Mesothelial cell of epicardium (in vitro differentiated cells): Measurements from ENCODE around the gene LGALSL. TPM values are rescaled to one million over a fixed set of nuclear protein-coding genes. Genes with fewer than 3 reads are reported as not detected.

Source experiments
- DNase-seq, 2 experiments: peaks; one replicate each; pipeline ENCODE4 v3.0.0; 2021; ENCODE audit warnings: low spot score in 2 of 2; ENCODE audit not compliant: unreplicated experiment in 2 of 2
- H3K27ac Mint-ChIP-seq: 2 replicates; pipeline ENCODE4 v1.8.0; 2021; ENCODE audit warnings: mixed read lengths
- H3K27me3 Mint-ChIP-seq: 2 replicates; pipeline ENCODE4 v1.8.0; 2021; ENCODE audit warnings: low read depth, mixed read lengths
- H3K36me3 Mint-ChIP-seq: 2 replicates; pipeline ENCODE4 v1.8.0; 2021; ENCODE audit warnings: mixed read lengths
- H3K4me1 Mint-ChIP-seq: 2 replicates; pipeline ENCODE4 v1.8.0; 2021; ENCODE audit warnings: mixed read lengths
- H3K4me3 Mint-ChIP-seq: 2 replicates; pipeline ENCODE4 v1.8.0; 2021; ENCODE audit warnings: mild to moderate bottlenecking, moderate library complexity, mixed read lengths
- H3K9me3 Mint-ChIP-seq: 2 replicates; pipeline ENCODE4 v1.8.0; 2021; ENCODE audit warnings: mixed read lengths
- total RNA-seq: library from RNA; stranded (reverse); gene quantifications from 3 replicates; pipeline ENCODE4 v1.2.1, GENCODE V29; 2021
- TF ChIP-seq, protein P1 (sequence below): fragments of 200-600 bp; sonication (generic); IDR thresholded peaks from one replicate; pipeline ENCODE4 v1.5.0; 2021; ENCODE audit warnings: antibody characterized with exemption; ENCODE audit not compliant: unreplicated experiment

Gene LGALSL
- total RNA-seq, 1 donor from 2014 or later: 15.6 TPM

DNA sequence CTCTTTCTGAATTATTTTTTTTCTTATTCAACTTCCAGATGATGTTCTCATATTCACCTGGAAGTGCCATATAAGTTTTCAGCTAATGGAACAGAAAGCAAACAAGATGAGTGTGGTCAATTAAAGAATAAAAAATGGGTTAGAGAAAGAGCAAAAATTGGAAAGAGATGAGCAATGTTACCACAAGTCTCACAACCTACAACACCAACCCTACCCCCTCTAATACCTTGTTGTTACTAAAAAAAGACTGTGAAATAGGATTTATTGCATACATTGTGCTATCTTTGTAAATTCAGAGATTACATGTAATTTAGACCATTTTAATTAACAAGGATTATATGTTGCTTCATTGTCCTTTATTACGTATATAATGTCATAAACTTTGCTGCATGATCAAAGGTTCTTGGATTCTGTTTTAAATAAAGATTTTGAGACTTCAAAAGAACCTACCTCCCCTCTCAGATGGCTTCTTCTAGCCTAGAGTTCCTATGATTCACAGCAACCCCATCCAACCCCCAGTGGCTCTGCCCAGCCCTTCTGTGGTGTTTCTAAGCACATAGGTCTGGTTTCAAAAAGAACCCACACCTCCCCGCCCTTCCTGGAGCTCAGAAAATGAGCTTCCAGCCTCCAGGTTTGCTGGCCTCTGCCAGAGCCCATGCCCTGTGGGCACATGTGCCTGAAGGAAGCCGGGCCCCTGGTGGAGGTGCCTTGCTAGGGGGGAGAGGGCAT lies 24.7 kb downstream of the LGALSL start:
- no peaks in the 10 kb centered on the region for H3K27me3 Mint-ChIP-seq
- H3K4me3 Mint-ChIP-seq: no peak overlapping the region
- TF ChIP-seq, protein P1, sequence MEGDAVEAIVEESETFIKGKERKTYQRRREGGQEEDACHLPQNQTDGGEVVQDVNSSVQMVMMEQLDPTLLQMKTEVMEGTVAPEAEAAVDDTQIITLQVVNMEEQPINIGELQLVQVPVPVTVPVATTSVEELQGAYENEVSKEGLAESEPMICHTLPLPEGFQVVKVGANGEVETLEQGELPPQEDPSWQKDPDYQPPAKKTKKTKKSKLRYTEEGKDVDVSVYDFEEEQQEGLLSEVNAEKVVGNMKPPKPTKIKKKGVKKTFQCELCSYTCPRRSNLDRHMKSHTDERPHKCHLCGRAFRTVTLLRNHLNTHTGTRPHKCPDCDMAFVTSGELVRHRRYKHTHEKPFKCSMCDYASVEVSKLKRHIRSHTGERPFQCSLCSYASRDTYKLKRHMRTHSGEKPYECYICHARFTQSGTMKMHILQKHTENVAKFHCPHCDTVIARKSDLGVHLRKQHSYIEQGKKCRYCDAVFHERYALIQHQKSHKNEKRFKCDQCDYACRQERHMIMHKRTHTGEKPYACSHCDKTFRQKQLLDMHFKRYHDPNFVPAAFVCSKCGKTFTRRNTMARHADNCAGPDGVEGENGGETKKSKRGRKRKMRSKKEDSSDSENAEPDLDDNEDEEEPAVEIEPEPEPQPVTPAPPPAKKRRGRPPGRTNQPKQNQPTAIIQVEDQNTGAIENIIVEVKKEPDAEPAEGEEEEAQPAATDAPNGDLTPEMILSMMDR: no peak
- no peaks in the 10 kb centered on the region for H3K4me1 Mint-ChIP-seq
- H3K36me3 Mint-ChIP-seq: no peaks in the 10 kb centered on the region
- H3K27ac Mint-ChIP-seq: no peak overlapping the region
- DNase-seq: no peak
- no peaks in the 10 kb centered on the region for H3K9me3 Mint-ChIP-seq

DNA sequence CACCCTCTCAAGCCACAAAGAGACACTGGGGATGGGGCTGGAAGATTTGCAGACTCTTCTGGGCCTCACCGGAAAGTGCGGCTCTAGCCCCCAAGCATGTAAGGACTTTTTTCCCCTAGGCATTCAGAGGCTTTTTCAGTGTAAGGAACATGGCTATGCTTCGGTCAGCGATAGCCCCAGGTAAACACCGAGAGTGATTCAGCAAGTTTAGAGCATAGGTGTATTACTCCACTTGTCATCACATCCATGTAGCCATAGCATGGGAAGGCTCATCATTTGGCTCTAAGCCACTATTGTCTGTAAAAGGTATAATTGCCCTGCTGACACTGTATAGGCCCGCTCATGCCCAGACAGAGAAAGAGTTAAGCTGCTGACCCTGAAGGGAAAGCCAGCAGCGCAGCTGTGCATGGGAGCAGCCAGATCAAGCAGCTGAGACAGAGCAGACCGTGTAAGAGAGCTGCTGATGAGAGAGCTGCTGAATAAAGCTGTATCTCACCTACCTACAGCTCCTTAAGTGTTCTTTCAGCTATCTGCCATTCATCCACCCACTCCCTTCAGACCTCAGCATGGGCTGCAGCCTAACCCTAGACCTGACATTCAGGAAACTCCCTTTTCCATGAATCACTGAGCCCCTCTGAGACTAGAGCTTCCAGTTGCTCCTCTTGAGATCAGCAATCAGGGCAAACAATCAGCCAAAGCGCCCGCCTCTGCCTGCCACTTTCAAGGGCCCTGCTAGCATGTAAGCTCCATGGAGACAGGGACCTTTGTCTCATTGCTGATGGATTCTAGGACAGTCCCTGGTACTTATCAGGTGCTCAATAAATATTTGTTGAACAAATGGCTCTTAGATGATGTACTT lies 25.5 kb downstream of the LGALSL start:
- Mint-ChIP-seq H3K36me3 (no peaks in the 10 kb centered on the region), H3K4me3 (no peak overlapping the region), H3K9me3 (no peaks in the 10 kb centered on the region), H3K4me1 (no peaks in the 10 kb centered on the region), H3K27me3 (no peaks in the 10 kb centered on the region), H3K27ac (no peak overlapping the region)
- TF ChIP-seq, protein P1: no peak
- no peak for DNase-seq

DNA sequence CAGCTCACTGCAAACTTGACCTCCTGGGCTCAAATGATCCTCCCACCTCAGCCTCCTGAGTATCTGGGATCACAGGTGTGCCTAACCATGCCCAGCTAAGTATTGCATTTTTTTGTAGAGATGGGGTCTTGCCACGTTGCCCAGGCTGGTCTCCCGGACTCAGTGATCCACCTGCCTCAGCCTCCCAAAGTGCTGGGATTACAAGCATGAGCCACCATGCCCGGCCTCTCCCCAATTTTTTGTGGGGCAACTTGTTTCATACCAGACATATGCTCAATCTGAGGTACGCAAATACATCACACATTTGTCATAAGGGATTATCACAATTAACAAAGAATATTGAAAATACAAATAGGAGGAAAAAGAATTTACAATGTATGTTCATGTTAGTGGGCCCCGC lies 27.7 kb downstream of the LGALSL start:
- Mint-ChIP-seq H3K4me1 (no peaks in the 10 kb centered on the region), H3K4me3 (no peak overlapping the region)
- TF ChIP-seq, protein P1: no peak

DNA sequence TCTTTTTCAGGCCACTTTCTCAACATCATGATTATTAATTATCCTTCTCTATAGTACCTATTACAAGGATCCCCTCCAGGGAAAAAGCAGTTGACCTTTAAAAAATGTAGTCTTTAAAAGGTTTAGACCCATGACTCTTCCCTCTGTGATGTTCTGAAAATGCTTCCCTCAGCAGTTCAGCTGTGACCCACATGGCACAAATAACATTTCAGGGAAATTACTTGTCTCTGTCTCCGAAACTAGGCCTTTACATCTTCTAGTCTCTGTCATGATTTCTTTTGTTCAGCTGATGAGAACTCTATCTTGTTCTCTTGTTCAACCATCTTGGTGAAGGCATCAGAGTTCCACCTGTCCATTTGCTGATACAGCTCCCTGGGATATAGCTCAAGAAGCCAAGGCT lies 28.3 kb downstream of the LGALSL start:
- Mint-ChIP-seq H3K27me3 (no peaks in the 10 kb centered on the region), H3K9me3 (no peaks in the 10 kb centered on the region), H3K36me3 (no peaks in the 10 kb centered on the region), H3K27ac (no peak overlapping the region), H3K4me3 (no peak overlapping the region), H3K4me1 (no peaks in the 10 kb centered on the region)
- TF ChIP-seq, protein P1: no peak
- no peak for DNase-seq

More for the DNA sequence above, 27.7 kb downstream of the LGALSL start:
- Mint-ChIP-seq H3K36me3 (no peaks in the 10 kb centered on the region), H3K9me3 (no peaks in the 10 kb centered on the region), H3K27ac (no peak overlapping the region), H3K27me3 (no peaks in the 10 kb centered on the region)
- DNase-seq: no peak

DNA sequence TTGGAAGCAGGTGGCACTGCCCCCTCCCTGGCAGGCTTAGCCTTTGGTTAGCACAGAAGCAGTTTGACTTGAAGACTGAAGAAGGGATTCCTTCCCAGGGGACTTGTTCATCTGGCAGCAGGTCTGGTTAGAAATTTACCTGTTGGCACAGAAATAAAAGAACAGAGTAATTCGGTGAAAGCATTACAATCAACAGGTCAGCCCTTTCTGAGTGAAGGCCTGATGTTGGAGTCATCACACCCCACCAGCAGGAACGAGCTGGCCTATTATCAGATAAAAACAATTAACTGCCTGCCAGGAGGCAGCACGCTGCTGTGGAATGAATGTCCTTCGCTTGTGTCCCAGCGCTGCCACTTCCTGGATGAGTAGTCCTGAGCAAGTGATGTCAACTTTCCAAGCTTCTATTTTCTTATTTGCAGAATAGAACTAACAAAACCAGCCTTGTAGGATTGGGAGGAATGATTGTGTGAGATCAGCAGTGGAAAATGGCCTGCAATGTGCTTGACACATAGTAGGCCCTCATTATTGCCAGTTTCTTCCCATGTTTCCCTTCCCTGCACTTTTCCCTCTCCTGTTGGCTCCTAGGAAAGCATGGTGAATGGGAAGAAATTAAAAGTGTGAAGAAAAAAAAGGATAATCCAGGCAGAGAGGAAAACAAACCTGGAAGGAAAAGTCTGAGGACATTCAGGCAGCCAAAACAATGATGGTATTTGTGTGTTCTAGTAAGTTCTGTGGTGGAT lies 29.0 kb downstream of the LGALSL start:
- H3K27me3 Mint-ChIP-seq: no peaks in the 10 kb centered on the region
- H3K36me3 Mint-ChIP-seq: no peaks in the 10 kb centered on the region
- no peak overlapping the region for H3K27ac Mint-ChIP-seq
- DNase-seq: no peak
- TF ChIP-seq, protein P1: no peak
- no peaks in the 10 kb centered on the region for H3K9me3 Mint-ChIP-seq
- H3K4me1 Mint-ChIP-seq: peaks cover 2% of the 10 kb centered on the region
- H3K4me3 Mint-ChIP-seq: no peak overlapping the region
